SU-DHL-6 (cell line): ENCODE results near the gene ZSWIM1.

Experiments
- H2AFZ ChIP-seq: fragments of 200-600 bp; sonication (generic); 2 replicates; pipeline ENCODE4 v1.6.1; 2014; ENCODE audit warnings: low read depth, mild to moderate bottlenecking, moderate library complexity, mixed read lengths, antibody characterized with exemption, low read length; ENCODE audit not compliant: severe bottlenecking
- H3F3A ChIP-seq: fragments of 200-600 bp; shearing (Covaris generic); 2 replicates; pipeline ENCODE4 v1.6.0; 2016; ENCODE audit warnings: antibody characterized with exemption, mild to moderate bottlenecking; ENCODE audit not compliant: insufficient read depth
- H3K27ac ChIP-seq: fragments of 200-600 bp; sonication (generic); 2 replicates; pipeline ENCODE4 v1.5.1; 2016; ENCODE audit warnings: low read depth, mild to moderate bottlenecking, low read length, moderate library complexity, mixed read lengths
- H3K27me3 ChIP-seq: fragments of 200-600 bp; sonication (generic), shearing (Covaris generic); 2 replicates; pipeline ENCODE4 v1.6.0; 2014; ENCODE audit warnings: mild to moderate bottlenecking, low read length
- H3K36me3 ChIP-seq: fragments of 200-600 bp; sonication (generic); 2 replicates; pipeline ENCODE4 v1.6.1; 2014; ENCODE audit warnings: mild to moderate bottlenecking, low read length, mixed read lengths
- H3K4me2 ChIP-seq: fragments of 300-600, 200-600 bp; shearing (Covaris generic), sonication (generic); 2 replicates; pipeline ENCODE4 v1.6.0; 2014; ENCODE audit warnings: low read length, low read depth, mild to moderate bottlenecking; ENCODE audit not compliant: poor library complexity, severe bottlenecking
- H3K4me3 ChIP-seq: fragments of 200-600 bp; sonication (generic); 2 replicates; pipeline ENCODE4 v1.5.1; 2014; ENCODE audit warnings: antibody characterized with exemption, low read length, mild to moderate bottlenecking, mixed read lengths; ENCODE audit not compliant: insufficient read depth, poor library complexity, severe bottlenecking
- H3K79me2 ChIP-seq: fragments of 200-600 bp; sonication (generic); 2 replicates; pipeline ENCODE4 v1.6.1; 2014; ENCODE audit warnings: mild to moderate bottlenecking, low read length, moderate library complexity; ENCODE audit not compliant: insufficient read depth
- H3K9ac ChIP-seq: fragments of 200-600 bp; sonication (generic); 2 replicates; pipeline ENCODE4 v1.7.0; 2014; ENCODE audit warnings: mild to moderate bottlenecking, low read length
- H3K9me2 ChIP-seq: fragments of 200-600 bp; sonication (generic); replicated peaks from 2 replicates; pipeline ENCODE4 v1.6.1; 2014; ENCODE audit warnings: low read length; ENCODE audit not compliant: insufficient read depth
- H3K9me3 ChIP-seq: fragments of 200-600 bp; sonication (generic); 2 replicates; pipeline ENCODE4 v1.6.1; 2014; ENCODE audit warnings: low read length, mixed read lengths; ENCODE audit not compliant: insufficient read depth
- H4K20me1 ChIP-seq: fragments of 200-600 bp; sonication (generic); 2 replicates; pipeline ENCODE4 v1.6.1; 2014; ENCODE audit warnings: low read depth, mild to moderate bottlenecking, antibody characterized with exemption, low read length, moderate library complexity, mixed read lengths
- CTCF ChIP-seq: fragments of 200-600 bp; sonication (generic); IDR thresholded peaks from one replicate; pipeline ENCODE4 v1.5.1; 2017; ENCODE audit warnings: antibody characterized with exemption, mild to moderate bottlenecking, low read length, moderate library complexity; ENCODE audit not compliant: insufficient read depth, poor library complexity, severe bottlenecking
- EZH2phosphoT487 ChIP-seq: fragments of 200-600 bp; sonication (generic), shearing (Covaris generic); conservative IDR thresholded peaks from 2 replicates; pipeline ENCODE4 v1.6.1; 2018; ENCODE audit warnings: mild to moderate bottlenecking, antibody characterized with exemption, low read length, moderate library complexity, mixed read lengths

The ZSWIM1 gene

GRCh38 chr20:45908084-45908483 is 27.1 kb downstream of the ZSWIM1 start:
- Histone ChIP-seq H3K27me3 (no peaks in the 10 kb centered on the region), H3K4me2 (no peak overlapping the region), H3K9me3 (no peaks in the 10 kb centered on the region), H3K9me2 (no peaks in the 10 kb centered on the region), H2AFZ (no peak overlapping the region), H3K4me3 (no peak overlapping the region), H3K27ac (no peak overlapping the region), H3K79me2 (no peaks in the 10 kb centered on the region), H3F3A (no peaks in the 10 kb centered on the region), H3K36me3 (no peaks in the 10 kb centered on the region), H4K20me1 (no peaks in the 10 kb centered on the region), H3K9ac (no peak overlapping the region)
- no peak for TF ChIP-seq EZH2phosphoT487
- no peak for TF ChIP-seq CTCF

GRCh38 chr20:45909336-45909808 is 28.3 kb downstream of the ZSWIM1 start:
- Histone ChIP-seq H3K4me2 (no peak overlapping the region), H3K9me2 (no peaks in the 10 kb centered on the region), H4K20me1 (no peaks in the 10 kb centered on the region), H3K36me3 (no peaks in the 10 kb centered on the region), H3K9ac (no peak overlapping the region), H3F3A (no peaks in the 10 kb centered on the region), H2AFZ (no peak overlapping the region), H3K27ac (no peak overlapping the region), H3K79me2 (no peaks in the 10 kb centered on the region), H3K9me3 (no peaks in the 10 kb centered on the region), H3K4me3 (no peak overlapping the region), H3K27me3 (no peaks in the 10 kb centered on the region)
- no peak for TF ChIP-seq EZH2phosphoT487
- no peak for TF ChIP-seq CTCF

GRCh38 chr20:45909817-45910669 is 29.0 kb downstream of the ZSWIM1 start:
- no peaks in the 10 kb centered on the region for H3K27me3 ChIP-seq
- H3F3A ChIP-seq: no peaks in the 10 kb centered on the region
- H3K9me2 ChIP-seq: no peaks in the 10 kb centered on the region
- H3K27ac ChIP-seq: no peak overlapping the region
- H3K4me3 ChIP-seq: peak overlapping the region; percentile 22
- H3K9me3 ChIP-seq: no peaks in the 10 kb centered on the region
- no peak overlapping the region for H3K9ac ChIP-seq
- H2AFZ ChIP-seq: peak overlapping the region; percentile 83
- H3K79me2 ChIP-seq: no peaks in the 10 kb centered on the region
- TF ChIP-seq CTCF: no peak
- no peak for TF ChIP-seq EZH2phosphoT487
- peak overlapping the region; percentile 41 for H3K4me2 ChIP-seq
- no peaks in the 10 kb centered on the region for H3K36me3 ChIP-seq
- no peaks in the 10 kb centered on the region for H4K20me1 ChIP-seq
